Neutrophil (primary cell): ENCODE results near the gene ZNF329.

Source experiments
- H3K27ac ChIP-seq: fragments of 200-600 bp; sonication (generic); 2 replicates; pipeline ENCODE4 v1.5.1; 2016; ENCODE audit warnings: mild to moderate bottlenecking, moderate library complexity
- H3K27me3 ChIP-seq: fragments of 200-600 bp; sonication (generic); 2 replicates; pipeline ENCODE4 v1.6.0; 2016; ENCODE audit warnings: mild to moderate bottlenecking
- H3K36me3 ChIP-seq: fragments of 200-600 bp; sonication (generic); 2 replicates; pipeline ENCODE4 v1.5.1; 2017
- H3K4me1 ChIP-seq, 2 experiments: fragments of 200-600 bp in 1 of 2; sonication (generic) in 1 of 2; 1 replicate in 1 of 2; 2 replicates in 1 of 2; pipeline versions ENCODE4 v1.5.1 to v1.6.1; 2013 to 2016; ENCODE audit warnings: low read depth in 1 of 2, low read length in 1 of 2, mild to moderate bottlenecking in 1 of 2, moderate library complexity in 1 of 2; ENCODE audit not compliant: control insufficient read depth in 1 of 2, insufficient read depth in 1 of 2
- H3K4me3 ChIP-seq, 2 experiments: fragments of 200-600 bp in 1 of 2; sonication (generic) in 1 of 2; 1 replicate in 1 of 2; 2 replicates in 1 of 2; pipeline ENCODE4 v1.5.1; 2013 to 2016; ENCODE audit warnings: low read depth in 1 of 2, low read length in 1 of 2, mild to moderate bottlenecking in 1 of 2, moderate library complexity in 1 of 2
- H3K9me3 ChIP-seq: fragments of 200-600 bp; sonication (generic); 2 replicates; pipeline ENCODE4 v1.5.1; 2016
- TF ChIP-seq, protein P1 (sequence below): fragments of 200-600 bp; sonication (generic); IDR thresholded peaks from 2 replicates; pipeline ENCODE4 v1.5.1; 2016; ENCODE audit warnings: antibody characterized with exemption

The ZNF329 gene

DNA sequence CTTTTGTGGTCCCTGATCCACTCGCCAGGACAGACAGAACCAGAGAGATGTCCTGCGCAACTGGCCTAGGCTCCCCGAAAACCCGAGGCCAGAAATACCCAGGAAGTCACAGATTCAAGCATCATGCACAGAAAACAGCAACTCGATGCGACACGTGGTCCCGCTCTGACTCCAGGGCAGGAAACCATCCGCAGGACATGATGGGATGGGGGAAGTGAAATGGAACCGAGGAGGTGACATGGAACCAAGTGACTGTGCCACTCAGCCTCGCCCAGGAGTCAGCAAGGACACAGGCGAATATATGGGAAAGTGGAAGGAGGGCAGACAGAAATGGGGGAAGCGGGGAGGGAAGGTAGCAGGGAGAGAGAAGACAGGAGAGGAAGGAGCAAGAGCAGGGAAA is 53.7 kb downstream of the ZNF329 start:
- H3K4me3 ChIP-seq = no peak overlapping the region
- TF ChIP-seq, protein P1, sequence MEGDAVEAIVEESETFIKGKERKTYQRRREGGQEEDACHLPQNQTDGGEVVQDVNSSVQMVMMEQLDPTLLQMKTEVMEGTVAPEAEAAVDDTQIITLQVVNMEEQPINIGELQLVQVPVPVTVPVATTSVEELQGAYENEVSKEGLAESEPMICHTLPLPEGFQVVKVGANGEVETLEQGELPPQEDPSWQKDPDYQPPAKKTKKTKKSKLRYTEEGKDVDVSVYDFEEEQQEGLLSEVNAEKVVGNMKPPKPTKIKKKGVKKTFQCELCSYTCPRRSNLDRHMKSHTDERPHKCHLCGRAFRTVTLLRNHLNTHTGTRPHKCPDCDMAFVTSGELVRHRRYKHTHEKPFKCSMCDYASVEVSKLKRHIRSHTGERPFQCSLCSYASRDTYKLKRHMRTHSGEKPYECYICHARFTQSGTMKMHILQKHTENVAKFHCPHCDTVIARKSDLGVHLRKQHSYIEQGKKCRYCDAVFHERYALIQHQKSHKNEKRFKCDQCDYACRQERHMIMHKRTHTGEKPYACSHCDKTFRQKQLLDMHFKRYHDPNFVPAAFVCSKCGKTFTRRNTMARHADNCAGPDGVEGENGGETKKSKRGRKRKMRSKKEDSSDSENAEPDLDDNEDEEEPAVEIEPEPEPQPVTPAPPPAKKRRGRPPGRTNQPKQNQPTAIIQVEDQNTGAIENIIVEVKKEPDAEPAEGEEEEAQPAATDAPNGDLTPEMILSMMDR = no peak
- H3K9me3 ChIP-seq = no peaks in the 10 kb centered on the region
- no peak overlapping the region for H3K27ac ChIP-seq
- no peaks in the 10 kb centered on the region for H3K27me3 ChIP-seq
- peaks cover 0 to 8% of the 10 kb centered on the region in 2 experiments for H3K4me1 ChIP-seq
- no peaks in the 10 kb centered on the region for H3K36me3 ChIP-seq

GRCh38 chr19:58095328-58095727 is 55.3 kb downstream of the ZNF329 start:
- H3K4me1 ChIP-seq = peaks cover 0 to 8% of the 10 kb centered on the region in 2 experiments

DNA sequence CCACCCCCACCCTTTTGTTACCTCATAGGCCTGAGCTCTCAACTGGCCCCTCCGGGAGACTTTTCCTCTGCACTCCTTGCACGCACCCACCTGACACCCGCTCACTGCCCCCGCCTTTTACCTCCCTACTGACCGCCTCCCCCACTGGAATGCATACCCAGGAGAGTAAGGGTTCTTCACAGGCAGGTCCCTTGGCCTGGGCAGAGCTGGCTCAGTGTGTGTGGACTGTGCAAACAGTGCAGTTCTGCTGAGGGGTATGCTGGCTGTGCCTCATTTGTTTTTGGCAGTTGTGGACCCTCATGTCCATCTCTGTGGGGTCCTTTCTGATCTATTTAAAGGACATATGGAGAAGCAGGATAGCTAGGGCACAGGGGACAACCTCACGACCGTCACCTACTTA is 57.5 kb downstream of the ZNF329 start:
- no peaks in the 10 kb centered on the region for H3K36me3 ChIP-seq
- no peaks in the 10 kb centered on the region for H3K27me3 ChIP-seq
- TF ChIP-seq, protein P1 = no peak
- H3K27ac ChIP-seq = no peak overlapping the region
- H3K9me3 ChIP-seq = peaks cover 10% of the 10 kb centered on the region
- H3K4me3 ChIP-seq = no peak overlapping the region
- H3K4me1 ChIP-seq = peaks cover 0 to 4% of the 10 kb centered on the region in 2 experiments

More at GRCh38 chr19:58095328-58095727, 55.3 kb downstream of the ZNF329 start:
- Histone ChIP-seq H3K27me3 (no peaks in the 10 kb centered on the region), H3K36me3 (no peaks in the 10 kb centered on the region), H3K9me3 (no peaks in the 10 kb centered on the region), H3K4me3 (no peak overlapping the region), H3K27ac (no peak overlapping the region)
- TF ChIP-seq, protein P1 = no peak

DNA sequence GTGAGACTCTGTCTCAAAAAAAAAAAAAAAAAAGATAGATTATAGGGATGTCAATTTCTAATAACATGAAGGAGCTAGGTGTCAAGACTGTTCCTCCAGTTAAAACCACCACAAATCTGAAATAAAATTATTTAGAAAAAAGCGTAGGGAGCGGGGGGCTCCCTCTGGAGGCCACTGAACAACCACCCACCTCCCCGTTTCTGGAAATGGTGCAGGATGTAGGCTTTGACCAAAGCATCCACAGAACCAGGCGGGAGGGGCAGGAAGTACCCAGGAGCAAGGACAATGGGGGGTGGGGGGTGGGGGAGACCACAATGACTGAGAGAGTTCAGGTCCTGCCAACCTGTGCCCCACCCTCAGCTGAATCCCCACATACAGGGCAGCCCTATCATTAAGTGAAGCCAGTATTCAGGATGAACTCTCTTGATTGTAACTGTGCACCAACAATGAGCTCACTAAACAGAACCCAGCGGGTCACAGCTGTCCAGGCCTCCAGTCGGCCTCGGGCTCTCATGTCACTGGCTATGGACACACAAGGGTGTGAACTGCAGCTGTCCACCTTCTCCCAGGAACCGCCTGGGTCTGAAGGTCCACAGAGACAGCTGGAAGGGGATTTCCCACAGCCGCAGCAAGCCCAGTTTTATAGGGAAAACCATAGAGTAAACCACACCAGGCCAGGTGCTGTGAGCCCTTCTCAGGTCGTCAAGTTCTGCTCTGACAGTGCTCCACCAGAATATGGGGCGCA is 59.2 kb downstream of the ZNF329 start:
- H3K27me3 ChIP-seq = no peaks in the 10 kb centered on the region
- H3K27ac ChIP-seq = no peak overlapping the region
- no peaks in the 10 kb centered on the region for H3K4me1 ChIP-seq
- TF ChIP-seq, protein P1 = no peak
- no peak overlapping the region for H3K4me3 ChIP-seq
- peaks cover 14% of the 10 kb centered on the region for H3K9me3 ChIP-seq
- H3K36me3 ChIP-seq = no peaks in the 10 kb centered on the region

DNA sequence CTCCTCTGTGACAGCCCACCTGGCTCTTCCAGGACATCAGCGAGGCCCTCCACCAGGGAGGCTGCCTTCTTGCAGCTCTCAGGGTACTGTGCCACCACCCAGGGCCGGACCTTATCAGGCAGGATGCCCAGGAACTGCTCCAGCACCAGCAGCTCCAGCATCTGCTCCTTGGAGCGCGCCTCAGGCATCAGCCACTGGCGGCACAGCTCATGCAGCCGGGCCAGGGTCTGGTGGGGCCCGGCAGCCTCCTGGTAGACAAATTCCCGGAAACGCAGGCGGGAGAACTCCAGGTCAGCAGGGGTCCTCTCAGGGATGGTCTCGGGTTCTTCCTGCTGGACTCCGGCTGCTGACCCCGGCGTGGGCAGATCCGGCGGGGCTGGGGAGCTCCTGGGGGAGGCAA is 60.7 kb downstream of the ZNF329 start:
- Histone ChIP-seq H3K4me1 (no peaks in the 10 kb centered on the region), H3K4me3 (no peak overlapping the region), H3K27me3 (no peaks in the 10 kb centered on the region), H3K9me3 (peaks cover 30% of the 10 kb centered on the region), H3K27ac (no peak overlapping the region), H3K36me3 (no peaks in the 10 kb centered on the region)
- TF ChIP-seq, protein P1 = no peak
